ENCODE measurements around the gene RAB30.

Gene RAB30

DNA sequence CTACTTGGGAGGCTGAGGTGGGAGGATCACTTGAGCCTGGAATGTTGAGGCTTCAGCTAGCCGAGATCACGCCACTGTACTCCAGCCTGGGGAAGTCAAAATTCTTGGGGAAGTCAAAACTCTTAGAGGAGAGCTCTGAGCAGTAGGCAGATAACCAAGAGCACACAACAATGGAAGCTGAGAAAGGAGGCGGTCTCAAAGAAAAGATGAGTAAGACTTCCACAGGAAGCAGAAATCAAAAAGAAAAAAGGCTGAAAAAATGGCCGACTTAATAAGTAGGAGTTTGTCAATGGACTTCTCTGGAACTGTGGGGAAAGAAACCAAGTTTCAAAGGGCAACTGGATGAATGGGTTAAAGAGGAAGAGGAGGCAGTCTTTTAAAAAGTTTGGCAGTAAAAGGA lies 32.1 kb downstream of the RAB30 start:
- DNase-seq (ENCODE audit: low read depth) = no peak

DNA sequence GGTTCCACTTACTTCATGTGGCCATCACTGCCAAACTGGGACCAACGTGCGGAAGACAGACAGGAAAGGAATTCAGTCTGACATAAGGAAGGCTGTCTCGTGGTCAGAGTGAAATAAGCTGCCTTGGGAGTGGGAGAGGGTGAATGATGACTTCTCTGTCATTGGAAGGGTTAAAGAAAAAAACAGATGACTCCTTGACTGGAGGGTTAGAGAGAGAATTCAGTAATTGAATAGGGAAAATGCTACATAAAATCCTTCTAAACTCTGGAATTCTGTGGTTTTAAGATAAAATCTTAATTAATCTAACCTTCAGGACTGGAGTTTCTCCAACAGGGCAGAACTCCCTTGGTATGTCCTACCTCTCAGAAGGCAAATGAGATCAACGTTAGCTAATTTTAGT lies 33.8 kb downstream of the RAB30 start:
- no peak for DNase-seq (ENCODE audit: low read depth)

DNA sequence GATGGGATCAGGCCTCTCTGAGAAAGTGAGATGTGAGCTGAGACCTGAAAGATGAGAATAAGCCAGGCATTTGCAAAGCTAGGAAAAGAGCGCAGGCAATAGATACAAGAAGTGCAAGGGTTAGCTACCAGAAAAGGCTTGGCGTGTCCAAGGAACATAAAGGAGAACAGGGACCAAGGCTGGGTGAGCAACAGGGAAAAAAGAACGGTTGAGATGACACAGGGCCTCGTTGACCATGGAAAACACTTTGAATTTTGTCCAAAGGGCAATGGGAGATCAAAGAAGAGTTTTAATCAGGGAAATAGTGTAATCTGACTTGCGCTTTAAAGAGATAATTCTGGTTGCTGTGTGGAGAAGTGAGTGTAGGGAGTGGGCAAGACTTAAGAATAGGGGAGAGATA lies 35.0 kb downstream of the RAB30 start:
- no peak for DNase-seq (ENCODE audit: low read depth)

DNA sequence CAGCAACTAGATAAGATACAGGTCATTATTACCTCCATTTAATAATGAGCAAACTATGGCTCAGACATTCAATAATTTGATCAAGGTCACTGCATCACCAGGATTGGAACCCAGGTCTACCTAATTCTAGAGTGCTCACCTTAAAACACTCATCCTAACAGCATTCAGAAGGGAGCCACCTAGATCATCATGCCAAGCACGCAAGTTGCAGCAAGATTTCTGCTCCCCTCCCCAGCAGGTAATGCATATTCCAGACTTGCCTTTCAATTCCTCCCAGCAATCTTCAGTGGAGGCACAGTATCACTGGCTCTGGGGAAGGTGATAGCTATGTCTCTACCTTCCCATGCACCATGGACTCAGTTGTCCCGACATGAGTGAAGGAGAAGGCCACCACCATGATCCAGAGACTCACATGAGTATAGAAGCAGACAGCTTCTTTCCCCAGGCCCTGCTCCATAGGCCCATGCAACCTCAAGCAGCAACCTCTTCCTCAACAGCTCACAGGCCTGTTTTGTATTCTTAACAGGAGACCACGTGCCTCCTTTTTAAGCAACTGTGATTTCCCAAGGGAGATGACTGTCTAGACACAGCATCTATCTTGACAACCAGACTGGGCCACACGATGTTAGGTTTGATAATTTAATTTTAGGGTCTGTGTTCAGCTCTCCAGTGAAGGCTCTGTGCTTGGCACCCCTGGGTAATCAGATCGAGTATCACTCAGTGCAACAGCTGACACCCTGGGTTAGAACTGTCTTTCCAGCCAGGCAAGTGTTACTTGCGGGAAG lies 36.4 kb downstream of the RAB30 start:
- DNase-seq (ENCODE audit: low read depth) = no peak

DNA sequence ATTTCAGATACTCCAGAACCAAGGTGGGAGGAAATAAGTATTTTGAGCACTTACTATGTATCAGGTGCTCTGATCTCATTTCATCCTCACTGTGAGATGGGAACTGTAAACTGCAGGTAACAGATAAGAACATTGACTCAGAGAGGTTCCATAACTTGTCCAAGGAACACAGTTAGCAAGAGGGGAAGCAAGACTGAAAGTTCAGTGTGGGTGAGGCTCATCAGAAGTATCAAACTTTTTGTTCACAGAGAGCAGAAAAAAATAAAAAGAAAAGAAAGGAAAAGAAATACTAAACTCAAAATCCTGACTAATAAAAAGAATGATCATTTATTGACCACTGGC lies 37.1 kb downstream of the RAB30 start:
- DNase-seq (ENCODE audit: low read depth) = no peak

DNA sequence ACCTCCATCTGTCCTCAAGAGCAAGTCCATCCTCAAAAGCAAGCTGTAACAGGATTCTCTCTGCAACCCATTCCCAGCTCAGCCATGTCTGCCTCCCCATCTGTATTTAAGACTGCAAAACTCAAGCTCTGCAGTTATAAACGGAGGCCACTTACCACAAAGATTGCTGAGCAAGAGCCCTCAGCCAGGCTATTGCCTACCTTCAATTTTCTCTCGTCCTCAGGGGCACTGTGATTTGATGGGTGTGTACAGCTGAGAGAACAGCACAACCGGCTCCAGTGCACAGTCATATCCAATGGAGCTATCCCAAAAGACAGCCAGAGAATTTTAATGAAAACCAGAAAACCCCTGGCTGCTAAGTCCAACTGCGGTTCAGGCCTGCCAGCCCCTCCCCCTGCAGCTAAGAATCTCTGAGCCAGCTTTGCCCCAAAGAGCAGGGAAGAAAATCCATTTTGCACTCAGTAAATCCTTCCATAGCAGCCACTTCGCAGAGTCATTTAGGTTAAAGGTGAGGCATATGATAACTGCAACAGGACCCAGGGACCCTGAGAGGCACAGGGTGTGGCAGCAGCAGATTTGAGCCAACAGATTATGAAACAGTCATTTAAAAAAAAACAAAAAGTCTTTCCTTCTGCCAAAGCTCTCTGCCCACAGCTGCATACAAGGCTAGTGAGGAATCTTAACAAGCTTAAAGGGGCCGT lies 37.6 kb downstream of the RAB30 start:
- peak; percentile 45 for DNase-seq (ENCODE audit: low read depth)

DNA sequence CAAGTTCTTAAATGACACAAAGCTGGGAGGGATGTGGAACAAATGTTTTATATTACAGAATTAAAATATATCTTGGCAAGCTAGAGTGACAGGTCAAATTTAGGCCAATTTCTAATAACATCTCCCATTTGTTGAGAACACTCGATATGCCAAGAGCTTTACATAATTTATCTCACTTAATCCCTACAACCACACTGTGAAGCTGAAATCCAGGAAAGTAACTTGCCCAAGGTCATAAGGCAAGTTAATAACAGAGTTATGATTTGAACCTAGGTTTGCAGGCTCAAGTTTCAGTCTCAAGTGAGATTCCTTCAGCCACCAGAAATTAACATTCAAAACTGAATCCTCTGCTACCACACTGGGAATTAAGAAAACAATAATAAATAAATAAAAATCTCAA lies 38.3 kb downstream of the RAB30 start:
- DNase-seq (ENCODE audit: low read depth) = no peak

DNA sequence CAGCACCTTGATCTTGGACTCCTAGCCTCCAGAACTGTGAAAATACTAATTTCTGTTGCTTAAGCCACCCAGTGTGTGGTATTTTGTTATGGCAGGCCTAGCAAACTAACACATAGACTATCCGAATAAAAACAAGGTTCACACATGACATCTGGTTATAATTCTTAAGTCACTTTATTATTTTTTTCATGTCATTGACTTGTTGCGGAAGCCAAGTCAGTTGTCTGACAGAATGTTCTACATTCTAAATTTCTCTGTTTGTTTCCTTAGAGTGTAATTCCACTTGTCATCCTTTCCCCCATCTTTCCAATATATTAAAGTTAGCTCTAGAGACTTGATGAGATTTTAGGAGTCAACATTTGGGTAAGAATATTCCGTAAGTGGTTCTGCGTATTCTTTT lies 40.6 kb downstream of the RAB30 start:
- DNase-seq (ENCODE audit: low read depth) = no peak

DNA sequence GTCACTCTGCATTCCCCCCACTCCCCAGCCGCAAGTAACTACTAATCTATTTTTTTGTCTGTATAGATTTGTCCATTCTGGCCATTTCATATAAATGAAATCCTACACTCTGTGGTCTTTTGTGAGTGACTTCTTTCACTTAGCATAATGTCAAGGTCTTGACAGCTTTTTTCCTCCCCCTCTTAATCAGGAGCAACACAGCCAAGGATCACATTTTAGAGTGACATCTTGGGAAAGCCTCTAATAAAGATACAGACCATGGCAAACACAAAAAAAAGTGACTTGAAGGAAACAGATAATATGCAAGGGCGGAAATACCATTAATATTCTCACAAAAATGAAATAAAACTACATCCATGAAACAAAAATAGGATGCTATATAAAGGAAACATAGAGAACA lies 43.9 kb downstream of the RAB30 start:
- DNase-seq (ENCODE audit: low read depth) = no peak

DNA sequence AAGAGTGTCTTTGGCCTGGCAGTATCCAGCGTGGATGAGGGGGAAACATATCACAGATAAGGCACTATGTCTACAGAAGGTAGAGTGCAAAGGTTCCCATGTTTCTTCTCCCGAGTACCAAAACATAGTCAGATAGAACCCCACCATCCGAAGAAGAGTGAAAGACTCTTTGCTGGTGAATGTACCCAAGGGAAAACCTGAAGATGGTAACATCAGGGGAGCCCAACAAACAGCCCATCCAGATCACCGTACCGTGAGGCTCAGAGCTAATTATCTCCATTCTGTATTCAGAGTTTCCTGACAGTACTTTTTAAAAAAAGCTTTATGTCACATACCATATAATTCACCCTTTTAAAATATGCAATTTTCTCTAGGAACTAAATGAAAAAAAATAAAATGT lies 44.4 kb downstream of the RAB30 start:
- DNase-seq (ENCODE audit: low read depth) = no peak

DNA sequence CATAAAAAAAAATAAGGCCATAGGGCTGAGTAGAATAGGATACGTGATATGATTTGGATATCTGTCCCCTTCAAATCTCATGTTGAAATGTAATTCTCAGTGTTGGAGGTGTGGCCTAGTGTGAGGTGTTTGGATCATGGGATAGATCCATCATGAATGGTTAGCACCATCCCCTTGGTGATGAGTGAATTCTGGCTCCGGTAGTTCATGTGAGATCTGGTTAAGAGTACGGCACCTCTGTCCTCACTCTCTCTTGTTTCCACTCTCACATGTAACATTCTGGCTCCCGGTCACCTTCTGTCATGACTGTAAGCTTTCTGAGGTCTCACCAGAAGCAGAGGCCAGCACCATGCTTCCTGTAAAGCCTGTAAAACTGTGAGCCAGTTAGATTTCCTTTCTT lies 45.5 kb downstream of the RAB30 start:
- DNase-seq (ENCODE audit: low read depth) = no peak

DNA sequence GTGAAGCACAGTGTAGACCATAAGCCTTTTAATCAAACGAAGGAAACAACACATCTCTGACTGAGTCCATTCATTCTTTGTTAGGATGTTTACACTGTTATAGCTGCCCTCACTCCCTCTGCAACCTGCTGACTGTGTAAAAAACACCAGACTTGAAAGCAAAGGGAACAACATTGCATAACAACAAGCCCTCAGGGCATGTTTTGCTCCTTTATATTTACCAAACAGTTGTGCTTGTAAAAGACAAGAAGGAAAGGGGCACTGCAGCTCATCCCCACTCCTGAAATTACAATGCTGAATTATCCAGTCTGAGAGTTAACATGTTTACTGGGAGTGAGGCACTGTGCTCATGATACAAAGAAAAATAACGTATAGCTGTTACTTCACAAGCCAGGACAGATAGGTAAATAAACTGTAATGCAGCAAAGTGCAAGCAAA lies 46.4 kb downstream of the RAB30 start:
- no peak for DNase-seq (ENCODE audit: low read depth)

DNA sequence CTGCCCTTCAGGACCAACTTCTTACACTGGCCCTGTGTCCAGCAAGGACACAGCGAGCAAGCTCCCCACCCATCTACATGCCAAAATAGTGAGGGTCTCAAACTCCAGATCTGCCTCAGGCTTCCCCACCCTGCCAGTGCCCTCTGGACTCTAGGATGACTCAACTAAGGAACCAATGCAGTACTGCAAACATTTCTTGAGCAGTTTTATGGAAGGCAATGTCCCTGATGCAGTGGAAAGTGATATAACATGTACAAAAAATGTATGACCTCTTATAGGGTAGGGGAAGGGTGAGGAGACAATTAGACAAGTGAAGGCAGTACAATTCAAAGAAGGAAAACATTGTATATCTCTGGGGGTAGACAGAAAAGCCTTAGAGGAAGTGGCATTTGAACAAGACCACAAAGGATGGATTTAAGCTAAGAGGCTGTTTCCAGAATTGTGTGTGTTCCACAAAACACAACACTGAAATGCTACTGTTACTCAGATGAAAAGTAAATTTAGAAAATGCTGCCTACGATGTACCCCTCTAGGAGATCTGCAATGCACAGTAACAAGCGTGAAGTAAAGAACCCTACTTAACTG lies 47.3 kb downstream of the RAB30 start:
- DNase-seq (ENCODE audit: low read depth) = no peak

DNA sequence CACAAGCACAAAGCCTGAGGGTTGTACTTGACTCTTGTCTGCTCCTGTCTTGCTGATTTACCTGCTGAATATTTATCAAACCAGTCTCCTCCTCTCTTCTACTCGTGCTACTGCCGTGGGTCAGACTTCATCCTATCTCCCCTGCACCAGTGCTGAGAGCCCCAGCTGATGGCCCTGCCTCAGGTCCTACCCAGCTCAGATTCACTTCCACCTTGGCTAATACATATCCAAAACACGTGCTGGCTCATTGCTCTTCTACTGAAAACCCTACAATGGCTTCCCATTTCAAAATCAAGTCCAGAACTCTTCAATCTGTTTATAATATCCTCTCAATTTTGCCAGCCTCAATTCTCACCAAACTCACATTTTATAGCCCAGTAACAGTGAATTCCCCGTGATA lies 48.3 kb downstream of the RAB30 start:
- DNase-seq (ENCODE audit: low read depth) = no peak

DNA sequence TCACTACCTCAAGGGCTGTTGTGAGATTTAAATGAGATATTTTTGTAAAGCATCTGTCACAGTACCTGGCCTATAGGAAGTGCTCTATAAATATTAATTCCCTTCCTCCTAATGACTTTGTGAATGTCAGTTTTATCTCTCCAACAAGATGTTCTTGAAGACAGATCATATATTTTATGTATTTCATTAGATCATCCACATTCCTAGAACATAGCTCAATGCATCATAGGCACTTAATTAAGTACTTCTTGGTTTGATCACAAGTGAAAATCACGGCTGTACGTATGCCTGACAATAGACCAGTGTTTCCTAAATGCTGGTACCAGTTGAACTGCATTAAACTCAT lies 49.9 kb downstream of the RAB30 start:
- DNase-seq (ENCODE audit: low read depth) = no peak

DNA sequence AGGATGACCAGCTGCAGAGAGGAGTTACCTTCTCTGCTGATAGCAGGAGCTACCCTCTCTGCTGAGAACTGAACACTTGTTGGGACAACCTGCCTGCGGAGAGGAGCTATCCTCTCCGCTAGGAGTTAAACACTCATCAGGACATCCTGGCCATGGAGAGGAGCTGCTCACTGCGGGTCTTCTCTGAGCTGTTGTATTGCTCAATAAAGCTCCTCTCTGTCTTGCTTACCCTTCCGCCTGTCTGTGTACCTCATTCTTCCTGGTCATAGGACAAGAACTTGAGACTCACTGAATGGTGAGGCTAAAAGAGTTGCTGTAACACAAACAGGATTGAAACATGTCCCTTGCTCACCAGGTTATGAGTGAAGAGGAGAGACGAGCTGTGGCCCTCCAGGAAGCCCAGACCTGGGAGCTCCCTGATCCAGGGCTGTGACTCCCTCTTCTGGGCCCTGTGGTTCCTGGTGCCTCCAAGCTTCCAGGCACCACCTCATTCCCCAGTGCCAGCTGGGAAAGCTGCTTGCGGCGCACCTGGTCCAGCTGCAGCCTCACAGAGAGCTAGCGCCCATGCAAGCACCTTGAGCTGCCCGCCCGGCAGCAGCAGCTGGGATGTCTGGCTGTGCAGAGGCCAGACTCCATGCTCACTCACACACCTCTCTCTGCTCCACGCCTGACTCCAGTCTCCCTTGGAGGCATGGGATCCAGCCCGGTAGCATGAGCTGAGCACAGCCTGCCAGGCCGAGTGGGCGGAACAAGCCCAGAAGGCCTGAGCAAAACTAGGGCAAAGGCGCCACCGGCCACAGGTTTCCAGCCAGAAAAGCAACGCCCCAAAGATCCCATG lies 50.5 kb downstream of the RAB30 start:
- DNase-seq (ENCODE audit: low read depth) = no peak

DNA sequence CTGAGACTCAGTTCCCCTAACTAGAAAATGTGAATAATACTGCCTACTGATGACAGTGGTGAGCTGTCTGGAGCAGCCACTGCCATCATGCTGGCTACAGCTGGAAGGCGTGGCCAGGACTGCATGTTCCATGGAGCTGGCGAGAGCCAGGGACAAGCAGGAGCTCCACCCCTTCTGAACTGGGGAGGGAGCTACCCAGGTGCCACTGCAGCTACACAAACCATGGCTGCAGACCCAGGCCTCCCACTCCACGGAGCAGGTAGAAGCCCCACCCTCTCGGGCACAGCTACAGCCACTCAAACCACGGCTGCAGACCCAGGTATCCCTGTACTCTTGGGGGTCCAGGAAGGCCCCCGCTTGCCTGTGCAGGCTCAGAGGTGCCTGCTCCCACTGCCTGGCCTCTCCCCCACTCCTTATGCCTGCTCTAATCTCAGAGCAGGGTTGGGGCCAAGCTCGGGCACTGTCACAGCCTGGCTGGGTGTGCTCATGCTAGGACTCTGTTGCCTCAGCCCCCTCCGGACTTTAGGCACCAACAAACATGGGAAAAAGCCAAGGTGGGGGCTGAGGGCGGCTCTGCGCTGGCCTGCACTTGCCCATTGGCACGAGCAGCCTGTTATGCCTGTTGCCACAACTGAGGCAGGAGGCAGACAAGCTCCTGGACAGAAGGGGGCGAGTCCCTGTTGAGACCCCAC lies 51.7 kb downstream of the RAB30 start:
- DNase-seq (ENCODE audit: low read depth) = no peak

DNA sequence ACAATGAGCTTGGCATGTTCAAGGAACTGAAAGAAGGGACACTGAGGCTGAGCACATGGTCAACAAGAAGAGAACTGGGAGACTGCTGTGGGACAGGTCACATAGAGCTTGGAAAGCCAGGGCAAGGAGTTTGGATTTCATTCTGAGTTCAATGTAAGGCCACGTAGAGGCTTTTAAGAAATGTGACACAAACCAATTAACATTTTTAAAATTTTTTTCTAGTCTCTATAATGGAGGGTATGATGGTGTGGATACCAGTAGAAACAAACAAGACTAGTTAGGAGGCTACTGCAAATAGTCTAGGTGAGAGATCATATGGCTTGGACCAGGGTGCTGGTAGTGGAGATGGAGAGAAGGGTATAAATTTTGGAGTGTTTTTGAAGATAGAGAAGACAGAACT lies 56.7 kb downstream of the RAB30 start:
- DNase-seq (ENCODE audit: low read depth) = no peak

DNA sequence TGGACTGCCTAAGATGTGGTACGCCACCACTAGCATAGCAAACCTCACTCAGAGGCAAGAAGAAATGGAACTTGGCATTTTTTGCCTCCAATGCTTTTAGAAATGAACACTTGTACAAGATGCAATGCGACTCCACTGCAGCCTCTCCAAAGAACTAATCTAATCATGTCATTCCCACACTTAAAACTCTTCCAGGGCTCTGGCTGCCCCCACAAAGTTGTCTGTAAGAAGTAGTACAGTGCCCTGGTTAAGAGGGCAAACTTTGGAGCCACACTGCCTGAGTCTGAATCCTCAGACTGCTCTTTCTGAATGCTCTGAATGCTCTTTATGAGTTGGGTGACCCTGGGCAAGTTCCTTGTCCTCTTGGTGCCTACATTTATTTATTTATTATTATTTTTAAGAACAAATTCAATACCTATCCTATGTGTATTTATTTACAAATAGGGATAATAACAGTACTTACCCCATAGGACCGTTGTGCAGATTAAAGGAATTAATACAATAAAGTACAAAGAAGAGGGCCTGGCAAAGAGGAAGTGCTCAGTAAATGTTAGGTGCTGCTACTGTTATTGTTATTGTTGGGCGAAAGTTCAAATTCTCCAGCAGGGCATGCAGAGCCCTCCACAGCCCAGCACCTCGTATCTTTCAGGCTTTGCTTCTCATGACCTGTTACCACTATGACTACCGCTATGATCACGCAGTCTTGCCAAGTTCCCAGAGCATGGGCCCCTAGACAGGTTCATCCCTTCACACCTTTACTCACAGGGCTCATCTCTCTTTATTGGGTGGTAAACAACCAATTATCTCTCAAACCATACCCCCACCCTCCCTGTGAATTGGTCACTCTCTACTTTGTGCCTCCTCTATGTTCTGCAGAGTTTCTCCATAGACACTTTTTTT lies 59.3 kb downstream of the RAB30 start:
- no peak for DNase-seq (ENCODE audit: low read depth)

DNA sequence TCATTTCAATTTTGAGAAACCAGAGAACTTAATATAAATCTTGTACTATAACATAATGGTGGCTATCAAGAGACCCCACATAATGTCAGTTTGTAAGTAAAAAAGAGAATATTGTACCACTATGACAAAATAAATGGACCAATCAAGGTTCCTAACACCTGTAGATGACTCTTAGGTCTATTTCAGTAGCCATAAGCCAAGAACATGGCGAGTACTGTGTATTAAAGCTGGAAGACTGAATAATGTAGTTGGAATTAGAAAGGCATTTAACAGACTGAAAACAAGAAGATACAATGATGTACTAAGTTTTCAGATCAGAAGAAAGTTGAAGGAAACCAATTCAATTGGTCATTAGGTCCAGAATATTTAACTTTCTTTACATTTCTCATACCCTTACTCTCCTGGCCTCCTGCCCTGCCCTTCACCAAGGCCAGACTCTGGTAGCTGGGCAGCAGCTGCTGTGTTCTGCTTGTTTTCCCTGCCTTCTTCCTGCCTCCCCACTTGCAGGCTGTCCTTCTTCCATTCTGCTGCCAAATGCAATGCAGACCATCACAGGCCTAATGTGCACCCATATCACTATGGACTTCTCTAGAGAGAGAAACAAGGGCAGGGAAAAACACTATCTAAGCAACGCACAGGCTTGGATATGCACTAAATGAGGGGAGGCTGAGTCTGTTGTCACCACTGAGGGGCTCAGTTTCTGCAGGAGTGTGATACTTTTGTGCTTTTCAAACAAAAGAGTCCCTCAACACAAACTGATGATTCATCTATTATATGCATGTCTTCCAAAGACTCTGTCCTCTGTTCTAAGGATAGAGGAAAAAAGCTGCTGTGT lies 60.1 kb downstream of the RAB30 start:
- no peak for DNase-seq (ENCODE audit: low read depth)
